Measurements from ENCODE around the gene B3GALT6.

- no peak for TF ChIP-seq POLR2A (IDR thresholded peaks at IDR 0.05)
- TF ChIP-seq CTCF (IDR thresholded peaks at IDR 0.05): no peak
Observed at GRCh38 chr1:1245817-1246576, 14.0 kb downstream of the B3GALT6 start.

Measured in transverse colon (tissue), 3 donors.